Stimulated activated naive CD4-positive, alpha-beta T cell (primary cell): ENCODE results near the gene HID1.

Experiments
- DNase-seq, 6 experiments: peaks; one replicate each; lab custom pipeline; 2025; lab: John Stamatoyannopoulos, UW

The HID1 gene

DNA sequence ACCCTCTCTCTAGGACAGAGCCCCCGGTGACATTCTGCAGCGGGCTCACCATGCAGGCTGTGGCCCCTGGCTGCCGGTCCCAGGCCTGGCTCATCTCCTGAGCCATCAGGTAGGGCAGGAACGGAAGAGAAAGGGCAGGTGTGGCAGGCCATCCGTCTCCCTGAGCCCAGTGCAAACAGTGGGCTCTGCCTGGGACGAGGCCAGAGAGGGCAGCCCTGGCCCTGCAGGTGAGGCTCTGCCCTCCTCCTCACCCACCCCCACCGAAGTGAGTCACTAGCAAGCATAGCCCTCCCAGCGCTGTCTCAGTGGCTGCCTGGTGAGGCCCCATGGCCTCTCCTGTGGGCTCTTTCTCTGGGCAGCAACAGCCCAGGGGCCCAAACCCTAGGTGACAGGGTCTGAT, 22.4 kb downstream of the HID1 start:
- no peak for DNase-seq

DNA sequence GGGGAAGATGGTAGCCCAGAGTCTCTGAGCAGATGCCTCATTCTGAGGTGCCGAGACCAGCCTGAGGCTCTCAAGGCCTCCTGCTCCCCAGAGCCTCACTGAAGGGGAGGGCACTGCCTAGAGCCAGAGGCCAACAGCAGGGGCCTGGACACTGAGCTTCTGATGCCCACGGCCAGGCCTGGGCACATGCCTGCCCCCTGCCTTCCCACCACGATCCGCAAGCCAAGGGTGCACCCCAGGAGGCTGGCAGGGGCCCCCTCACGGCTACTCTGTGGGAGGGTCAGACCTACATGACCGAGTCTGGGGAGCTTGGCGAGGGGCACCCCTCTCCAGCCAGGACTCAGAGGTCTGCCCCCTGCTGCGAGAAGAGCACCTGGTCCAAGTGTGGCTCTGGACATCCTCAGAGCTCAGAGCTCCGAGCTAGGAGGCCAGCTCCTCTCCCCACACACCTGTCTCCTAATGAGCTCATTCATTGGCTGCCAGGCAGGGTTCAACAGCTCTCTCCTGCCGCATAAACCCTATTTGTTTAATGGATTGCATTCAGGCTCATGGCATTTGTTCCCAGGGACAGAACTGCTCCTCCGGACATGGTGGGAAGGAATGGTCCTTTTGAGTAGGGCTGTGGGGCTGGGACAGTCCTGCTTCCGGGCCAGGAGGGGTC, 23.0 kb downstream of the HID1 start:
- no peak for DNase-seq

DNA sequence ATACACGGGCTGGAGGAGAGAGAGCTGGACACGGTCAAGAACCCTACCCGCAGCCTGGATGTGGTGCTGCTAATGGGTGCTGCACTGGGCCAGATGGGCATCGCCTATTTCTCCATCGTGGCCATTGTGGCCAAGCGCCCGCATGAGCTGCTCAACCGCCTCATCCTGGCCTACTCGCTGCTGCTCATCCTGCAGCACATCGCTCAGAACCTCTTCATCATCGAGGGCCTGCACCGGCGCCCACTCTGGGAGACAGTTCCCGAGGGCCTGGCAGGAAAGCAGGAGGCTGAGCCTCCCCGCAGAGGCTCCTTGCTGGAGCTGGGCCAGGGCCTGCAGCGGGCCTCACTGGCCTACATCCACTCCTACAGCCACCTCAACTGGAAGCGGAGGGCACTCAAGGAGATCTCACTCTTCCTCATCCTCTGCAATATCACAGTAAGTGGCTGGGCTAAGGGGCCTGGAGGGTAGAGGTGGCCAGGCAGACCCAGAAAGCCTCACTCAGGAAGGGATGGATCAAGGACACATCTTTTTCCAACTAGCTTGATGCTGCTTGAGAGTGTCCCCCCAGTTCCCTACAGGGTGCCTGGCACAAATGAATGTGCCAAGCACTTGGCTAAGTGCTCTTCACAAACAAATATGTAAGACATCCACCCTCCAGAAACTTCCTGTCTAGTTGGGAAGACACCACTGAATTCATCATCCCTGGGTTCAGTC, 25.4 kb downstream of the HID1 start:
- DNase-seq = no peak

DNA sequence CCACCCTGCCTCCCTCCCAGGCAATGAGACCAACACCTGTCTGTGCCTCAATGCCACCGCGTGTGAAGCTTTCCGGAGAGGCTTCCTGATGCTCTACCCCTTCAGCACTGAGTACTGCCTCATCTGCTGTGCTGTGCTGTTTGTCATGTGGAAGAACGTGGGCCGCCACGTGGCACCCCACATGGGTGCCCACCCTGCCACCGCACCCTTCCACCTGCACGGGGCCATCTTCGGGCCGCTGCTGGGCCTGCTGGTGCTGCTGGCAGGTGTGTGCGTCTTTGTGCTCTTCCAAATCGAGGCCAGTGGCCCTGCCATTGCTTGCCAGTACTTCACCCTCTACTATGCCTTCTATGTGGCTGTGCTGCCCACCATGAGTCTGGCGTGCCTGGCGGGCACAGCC, 25.9 kb downstream of the HID1 start:
- no peak for DNase-seq

DNA sequence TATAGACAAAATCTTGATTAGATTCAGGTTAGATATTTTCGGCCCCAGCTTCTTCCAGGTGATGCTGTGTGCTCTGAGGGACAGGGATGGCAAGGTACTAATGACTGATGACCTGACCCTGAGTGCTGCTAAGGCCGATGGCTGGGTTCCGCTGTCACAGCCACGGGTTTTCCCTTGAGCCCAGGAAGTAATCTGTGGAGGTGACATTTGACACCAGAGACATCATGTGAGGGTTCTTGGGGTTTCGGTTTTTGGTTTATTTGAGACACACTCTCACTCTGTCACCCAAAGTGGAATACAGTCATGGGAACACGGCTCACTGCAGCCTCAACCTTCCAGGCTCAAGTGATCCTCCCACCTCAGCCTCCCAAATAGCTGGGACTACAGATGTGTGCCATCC, 27.0 kb downstream of the HID1 start:
- no peak for DNase-seq

DNA sequence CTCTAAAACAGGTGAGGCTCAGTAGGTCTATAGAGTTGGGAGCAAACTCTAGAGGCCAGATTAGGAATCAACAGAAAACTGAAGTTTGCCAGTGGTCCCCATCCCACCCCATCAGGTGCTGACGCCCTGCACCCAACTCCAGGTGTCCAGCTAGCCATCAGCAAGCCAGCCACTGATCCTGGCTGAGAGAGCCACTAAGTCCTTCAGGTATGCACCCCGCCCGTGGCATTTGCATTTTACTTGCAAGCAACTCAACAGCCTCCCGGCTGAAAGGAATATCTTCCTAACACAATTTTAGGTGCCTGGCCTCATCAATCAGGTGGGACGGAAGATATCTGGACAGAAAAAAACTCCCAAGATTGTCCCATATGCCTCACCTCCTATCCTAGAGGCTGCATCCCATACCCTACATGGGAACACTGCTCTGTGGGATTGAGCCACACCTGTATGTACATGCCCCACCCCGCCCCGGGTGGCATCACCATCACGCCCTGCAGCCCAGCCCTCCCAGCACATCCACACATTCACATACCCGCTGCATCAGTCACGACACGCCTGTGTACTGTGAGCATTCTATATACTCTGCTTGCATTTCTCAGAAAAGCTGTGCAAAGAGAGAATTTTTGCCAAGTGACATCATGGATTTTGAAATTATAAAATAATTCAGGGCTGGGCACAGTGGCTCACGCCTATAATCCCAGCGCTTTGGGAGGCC, 28.6 kb downstream of the HID1 start:
- no peak for DNase-seq

DNA sequence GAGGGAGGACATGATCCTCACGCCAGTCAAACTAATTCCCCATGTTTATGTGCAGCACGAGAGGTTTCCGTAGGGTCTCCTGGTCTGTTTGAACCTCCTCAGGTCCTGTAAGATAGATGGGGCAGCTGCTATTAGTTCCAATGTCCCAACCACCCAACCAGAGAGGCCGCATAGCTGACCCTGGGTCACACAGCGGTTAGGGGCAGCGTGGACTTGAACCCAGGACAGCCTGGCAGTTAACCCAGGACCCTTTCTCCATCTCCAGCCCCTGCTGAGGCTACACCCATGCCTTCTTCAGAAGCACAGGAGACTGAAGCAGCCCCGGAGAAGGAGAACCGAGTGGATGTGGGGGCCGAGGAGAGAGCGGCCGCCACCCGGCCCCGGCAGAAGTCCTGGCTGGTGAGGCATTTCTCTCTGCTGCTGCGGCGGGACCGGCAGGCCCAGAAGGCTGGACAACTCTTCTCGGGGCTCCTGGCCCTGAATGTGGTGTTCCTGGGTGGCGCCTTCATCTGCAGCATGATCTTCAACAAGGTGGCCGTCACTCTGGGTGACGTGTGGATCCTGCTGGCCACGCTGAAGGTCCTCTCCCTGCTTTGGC, 31.3 kb downstream of the HID1 start:
- DNase-seq = no peak

DNA sequence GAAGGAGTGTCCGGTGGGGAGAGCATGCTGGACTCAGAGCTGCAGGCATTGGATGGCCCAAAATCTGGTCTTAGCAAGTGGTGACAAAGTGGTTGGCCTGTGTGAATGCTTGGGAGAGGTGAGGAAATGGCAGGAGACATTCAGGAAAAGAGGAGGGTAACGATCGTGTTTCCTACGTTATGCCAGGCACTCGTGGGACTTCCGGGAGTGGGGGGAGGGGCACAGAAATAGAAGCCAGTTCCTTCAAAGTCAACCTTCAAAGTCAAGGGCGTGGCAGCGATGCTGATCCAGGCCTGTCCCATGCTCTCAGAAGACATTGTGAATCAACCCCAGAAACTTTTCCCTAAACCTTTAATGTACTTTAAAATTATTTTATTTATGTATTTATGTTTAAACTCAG, 33.0 kb downstream of the HID1 start:
- no peak for DNase-seq

DNA sequence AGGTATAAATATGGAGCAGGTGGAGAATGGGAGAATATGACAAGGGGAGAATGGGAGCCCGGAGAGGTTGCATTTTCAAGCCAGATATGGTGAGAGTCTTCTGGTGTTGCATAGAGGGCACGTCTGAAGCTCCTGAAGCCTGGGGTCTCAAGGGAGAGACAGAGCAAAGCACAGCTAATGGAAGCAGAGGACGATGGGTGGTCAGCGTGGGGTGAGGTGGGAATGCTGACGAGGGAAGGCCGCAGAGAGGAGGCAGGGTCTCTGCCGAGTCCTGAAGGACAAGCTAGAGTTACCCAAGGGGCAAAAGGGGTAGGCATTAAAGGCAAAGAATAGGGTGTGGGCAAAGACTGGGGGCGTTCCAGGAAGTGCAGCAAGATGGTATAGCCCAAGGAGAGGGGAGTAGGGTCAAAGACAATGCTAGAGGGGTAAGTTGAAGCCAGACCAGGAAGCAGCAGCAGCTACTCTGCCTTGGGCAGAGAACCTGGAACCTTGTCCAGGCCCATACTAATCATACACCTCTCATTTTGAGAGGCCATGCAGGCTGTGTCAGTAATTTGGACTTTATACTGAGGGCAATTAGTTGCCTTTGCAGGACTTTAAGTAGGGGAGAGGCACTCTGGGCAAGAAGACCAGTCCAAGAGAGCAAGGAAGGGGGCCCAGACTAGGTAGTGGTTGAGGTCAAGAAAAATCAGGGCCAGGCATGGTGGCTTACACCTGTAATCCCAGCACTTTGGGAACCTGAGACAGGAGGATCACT, 34.2 kb downstream of the HID1 start:
- no peak for DNase-seq

DNA sequence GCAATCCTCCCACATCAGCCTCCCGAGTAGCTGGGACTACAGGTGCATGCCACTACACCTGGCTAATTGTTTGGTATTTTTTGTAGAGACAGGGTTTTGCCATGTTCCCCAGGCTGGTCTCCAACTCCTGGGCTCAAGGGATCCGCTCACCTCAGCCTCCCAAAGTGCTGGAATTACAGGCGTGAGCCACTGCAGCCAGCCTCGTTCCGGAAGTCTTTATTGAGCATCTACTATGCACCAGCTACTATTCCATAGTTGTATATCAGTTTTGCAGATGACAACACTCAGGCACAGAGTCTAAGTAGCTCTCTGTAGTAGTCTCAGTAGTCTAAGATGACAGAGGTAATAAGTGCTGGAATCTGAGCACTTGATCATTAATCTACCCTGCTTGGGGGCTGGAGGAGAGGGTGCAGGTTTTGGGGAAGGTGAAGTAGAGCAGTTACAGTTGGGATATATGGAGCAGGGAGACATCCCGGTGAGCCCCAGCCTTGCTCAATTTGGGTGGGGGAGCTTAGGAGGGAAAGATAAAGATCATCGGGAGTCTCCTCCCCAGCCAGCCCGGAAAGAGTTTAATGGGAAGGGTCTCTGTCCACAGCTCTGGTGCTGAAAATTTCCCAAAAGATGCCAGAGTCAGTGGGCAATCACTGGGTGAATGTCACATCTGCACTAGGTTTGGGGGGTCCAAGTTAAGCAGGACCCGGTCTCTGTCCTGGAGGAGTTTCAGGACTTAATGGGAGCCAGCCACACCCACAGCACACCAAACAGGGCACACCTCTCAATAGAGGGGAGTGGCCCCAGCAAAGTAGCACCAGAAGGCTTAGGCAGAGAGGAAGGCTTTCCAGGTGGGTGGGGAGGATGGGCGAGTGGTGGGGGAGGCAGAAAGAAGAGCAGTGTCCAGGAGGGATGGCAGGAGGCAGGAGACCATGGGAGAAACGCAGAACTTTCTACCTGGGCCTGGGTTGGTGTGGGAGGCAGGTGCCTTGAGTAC, 35.2 kb downstream of the HID1 start:
- no peak for DNase-seq

DNA sequence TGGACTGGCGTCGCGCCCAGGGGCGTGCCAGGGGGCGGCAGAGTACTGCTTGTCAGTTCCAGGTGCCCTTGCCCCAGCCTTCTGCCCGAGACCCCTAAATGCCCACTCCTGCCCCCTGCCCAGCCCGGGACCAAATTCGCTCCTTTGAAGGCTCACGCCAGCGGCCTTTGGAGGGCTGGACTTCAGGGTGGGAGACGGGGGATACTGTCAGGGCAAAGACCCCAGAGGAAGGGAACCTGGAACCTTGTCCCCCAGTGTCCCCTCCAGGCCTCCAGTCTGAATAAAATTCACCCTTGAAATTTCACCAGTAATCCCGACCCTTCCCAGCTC, 36.1 kb downstream of the HID1 start:
- DNase-seq = no peak

DNA sequence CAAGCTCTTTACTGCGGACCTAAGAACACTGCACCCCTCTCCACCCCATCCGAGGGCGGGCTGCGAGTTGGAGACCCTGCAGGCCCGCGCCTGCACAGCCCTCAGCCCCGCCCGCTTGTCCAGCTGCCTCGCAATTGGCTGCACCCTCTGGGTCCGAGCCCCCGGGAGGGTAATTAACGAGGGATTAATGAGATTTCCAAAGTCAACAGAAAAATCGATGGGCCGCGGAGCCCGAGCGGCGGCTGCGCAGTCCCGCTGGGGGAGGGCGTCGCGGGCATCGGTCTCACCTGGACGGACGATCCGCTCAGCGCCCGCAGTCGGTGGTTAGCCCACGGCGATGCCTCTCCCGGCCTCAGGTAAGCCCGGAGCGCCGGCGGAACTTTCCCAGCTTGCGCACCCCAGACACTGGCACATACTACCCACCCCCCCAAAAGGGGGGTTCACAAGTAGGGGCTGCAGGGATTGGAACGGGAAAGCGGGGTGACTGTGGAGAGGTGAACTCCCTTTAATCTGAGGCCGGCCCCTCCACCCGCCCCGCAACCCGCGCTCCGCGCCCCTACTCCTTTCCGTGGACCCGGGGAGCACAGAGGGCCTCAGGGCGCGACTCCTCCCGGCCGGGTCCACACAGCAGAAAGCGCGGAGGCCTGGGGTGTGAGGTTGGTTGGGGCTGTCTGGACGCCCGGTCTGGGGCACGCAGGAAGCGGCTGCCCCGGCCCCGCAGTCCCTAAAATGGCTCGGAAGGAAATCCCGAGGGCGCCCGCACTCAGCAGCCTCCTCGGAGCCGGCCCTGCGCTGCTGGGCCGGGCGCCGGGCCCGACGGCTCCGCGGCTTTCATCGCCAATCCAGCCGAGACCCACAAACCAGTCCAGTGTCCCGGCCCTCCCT, 36.7 kb downstream of the HID1 start, which contains the start of gene OTOP3:
TSS of gene OTOP3 (plus strand) at position 314 of the 885 bp plus-strand sequence. CDS start at position 338, 24 bp downstream.
- DNase-seq = no peak

DNA sequence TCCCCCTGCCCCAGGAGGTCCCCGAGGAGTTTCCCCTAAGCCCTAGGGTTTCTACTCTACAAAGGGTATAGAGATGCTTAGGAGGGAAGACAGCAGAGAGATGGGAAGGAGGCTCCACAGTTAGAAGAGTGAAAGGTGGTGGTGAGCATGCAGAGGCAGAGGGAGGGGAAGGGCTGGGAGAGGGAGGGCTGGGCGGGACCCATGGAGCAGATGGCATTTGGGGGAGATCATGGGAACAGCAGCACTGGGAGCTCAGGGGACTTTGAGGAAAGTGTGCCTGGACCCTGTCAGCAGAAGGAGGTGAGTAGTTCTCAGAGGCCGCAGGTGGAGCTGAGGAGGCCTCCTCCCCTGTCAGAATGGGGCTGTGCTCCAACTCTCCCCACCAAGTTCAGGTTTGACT, 37.5 kb downstream of the HID1 start:
- DNase-seq = no peak

DNA sequence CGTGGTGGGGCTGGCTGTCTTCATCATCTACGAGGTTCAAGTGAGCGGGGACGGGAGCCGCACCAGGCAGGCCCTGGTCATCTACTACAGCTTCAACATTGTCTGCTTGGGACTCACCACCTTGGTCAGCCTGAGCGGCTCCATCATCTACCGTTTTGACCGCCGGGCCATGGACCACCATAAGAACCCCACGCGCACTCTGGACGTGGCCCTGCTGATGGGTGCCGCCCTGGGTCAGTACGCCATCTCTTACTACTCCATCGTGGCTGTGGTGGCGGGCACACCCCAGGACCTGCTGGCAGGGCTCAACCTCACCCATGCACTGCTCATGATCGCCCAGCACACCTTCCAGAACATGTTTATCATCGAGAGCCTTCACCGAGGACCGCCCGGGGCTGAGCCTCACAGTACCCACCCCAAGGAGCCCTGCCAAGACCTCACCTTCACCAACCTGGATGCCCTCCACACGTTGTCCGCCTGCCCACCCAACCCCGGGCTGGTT, 42.0 kb downstream of the HID1 start:
- no peak for DNase-seq

DNA sequence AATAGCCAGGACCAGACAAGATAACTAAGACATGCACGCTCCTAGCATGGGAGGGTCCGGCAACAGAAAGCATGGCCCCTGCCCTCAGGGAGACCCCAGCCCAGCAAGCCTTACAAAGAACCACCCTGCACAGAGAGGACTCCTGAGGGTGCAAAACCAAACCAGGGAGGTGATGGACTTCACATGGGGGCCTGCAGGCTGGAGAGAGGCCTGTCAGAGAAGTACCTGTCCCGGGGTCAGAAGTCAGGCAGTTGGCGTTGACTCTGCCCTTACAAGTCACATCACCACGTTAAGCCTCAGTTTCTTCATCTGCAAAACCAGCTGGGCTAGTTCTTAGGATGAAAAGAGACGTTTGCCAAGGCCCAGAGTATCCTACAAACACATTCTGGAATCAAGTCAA, 43.8 kb downstream of the HID1 start:
- DNase-seq = no peak

DNA sequence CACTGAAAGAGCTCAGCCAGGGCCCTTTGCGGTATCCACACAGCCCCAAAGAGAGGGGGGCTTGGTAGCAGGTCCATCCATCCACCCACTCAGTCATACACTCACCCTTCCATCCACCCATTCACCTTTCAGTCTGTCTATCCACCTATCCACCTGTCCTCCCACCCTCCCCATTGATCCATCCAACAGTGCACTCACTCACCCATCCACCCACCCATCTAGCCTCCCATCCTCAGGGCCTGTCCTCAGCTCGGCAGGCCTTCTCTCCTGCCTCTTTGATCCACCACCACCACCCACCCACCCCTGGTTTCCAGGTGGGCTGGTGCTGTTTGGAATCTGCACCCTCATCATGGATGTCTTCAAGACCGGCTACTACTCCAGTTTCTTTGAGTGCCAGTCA, 47.3 kb downstream of the HID1 start:
- DNase-seq = no peak

DNA sequence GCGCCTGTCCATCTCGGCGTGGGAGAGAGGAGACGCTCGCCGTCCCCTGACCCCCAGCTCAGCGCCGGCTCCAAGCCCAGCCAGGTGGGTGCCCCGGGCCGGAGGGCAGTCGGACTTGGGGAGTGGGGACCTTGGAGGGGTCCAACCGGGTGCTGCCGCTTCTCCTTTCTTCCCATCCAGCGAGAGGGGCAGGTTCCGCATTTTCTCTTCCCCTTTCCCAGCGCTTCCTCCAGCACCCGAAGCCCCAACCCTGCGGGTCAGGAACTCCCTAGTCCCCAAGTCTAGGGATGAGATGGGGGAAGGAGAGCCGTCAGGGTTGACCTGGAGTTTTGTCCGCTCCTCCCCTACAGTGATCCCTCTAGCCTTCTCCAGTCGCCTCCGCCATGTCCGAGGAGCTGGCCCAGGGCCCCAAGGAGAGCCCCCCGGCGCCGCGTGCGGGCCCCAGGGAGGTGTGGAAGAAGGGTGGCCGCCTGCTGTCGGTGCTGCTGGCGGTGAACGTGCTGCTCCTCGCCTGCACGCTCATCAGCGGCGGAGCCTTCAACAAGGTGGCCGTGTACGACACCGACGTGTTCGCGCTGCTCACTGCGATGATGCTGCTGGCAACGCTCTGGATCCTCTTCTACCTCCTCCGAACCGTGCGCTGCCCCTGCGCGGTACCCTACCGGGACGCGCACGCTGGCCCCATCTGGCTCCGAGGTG, 48.2 kb downstream of the HID1 start, which contains the start of gene OTOP2:
TSS of gene OTOP2 (plus strand) at position 24 of the 699 bp plus-strand sequence. CDS start at position 384, 360 bp downstream.
- peak in 1 of 6 experiments; percentile 38 for DNase-seq

DNA sequence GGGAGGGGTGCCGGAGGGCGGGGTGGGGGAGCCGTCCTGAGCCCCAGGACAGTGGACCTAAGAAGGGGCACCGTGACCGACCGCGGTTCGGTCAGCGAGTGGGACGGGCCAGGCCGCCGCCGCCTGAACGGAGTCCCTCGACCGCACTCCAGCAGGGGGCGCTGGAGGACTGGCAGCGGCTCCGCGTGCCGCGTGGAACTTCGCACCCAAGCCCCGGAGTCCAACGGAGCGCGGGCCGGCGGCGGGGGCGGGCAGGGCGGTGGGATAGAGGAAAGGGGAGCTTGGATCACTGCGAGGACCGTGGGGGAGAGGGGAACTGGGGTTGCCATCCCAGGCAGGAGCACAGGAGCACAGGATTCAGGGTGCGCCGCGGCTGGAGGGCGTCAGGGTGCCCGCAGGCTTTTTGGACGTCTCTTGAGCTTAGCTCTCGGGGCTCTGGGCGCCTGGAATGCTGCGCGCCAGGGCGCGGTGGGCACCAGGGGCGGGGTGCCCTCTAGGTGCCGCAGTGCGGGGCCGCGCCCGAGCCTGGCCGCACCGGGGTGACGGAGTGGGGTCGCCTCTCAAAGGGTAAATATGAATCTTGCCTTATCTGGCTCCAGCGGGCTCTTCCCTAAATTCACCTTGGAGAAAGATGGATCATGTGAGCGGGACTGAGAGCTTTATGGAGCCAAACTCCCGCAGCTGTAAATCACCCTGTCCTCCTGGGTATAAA, 48.9 kb downstream of the HID1 start:
- DNase-seq = peak; percentile 25 to 80 (median 62)
